Posterior cingulate gyrus (tissue), 11 donors: ENCODE data around the gene SLCO1B3.
"Not testable (repeated sequence)": the region's sequence is repeated elsewhere in the genome, so short reads cannot be mapped to it uniquely, and the experiment has no call there.

Experiments used
- DNase-seq, 10 donors: peaks; one replicate each; pipeline versions ENCODE4 v3.0.0 to v3.0.0-alpha.2; 2020 to 2021; ENCODE audit warnings: mixed read lengths in 3 of 10
- intact Hi-C: fragments of 100-400 bp; cut with DNase I; formaldehyde crosslinking; loops from one replicate; pipeline ENCODE4 v1.15.1; 2023

The SLCO1B3 gene

GRCh38 chr12:20810487-20810886, at the start of gene SLCO1B3:
TSS of gene SLCO1B3 (plus strand) at chr12:20810705. CDS start at chr12:20815739, 5,034 bp downstream.
- intact Hi-C loops: no loop called here
- no peak for DNase-seq

GRCh38 chr12:20777420-20777819, 33.1 kb upstream of the SLCO1B3 start:
- intact Hi-C loops: no loop called here
- peak in 1 of 10 donors; percentile 71 for DNase-seq

GRCh38 chr12:20778969-20779368, 31.5 kb upstream of the SLCO1B3 start:
- no peak for DNase-seq
- intact Hi-C loops: no loop called here

- DNase-seq, intact Hi-C loops: not testable (repeated sequence)
Observed at GRCh38 chr12:20779971-20780370, 30.5 kb upstream of the SLCO1B3 start.

- intact Hi-C loops: not testable (repeated sequence)
- peak in 2 of 10 donors; percentile 68 to 69 for DNase-seq
Observed at GRCh38 chr12:20783796-20784357, 26.6 kb upstream of the SLCO1B3 start.

GRCh38 chr12:20792971-20793370, 17.5 kb upstream of the SLCO1B3 start:
- intact Hi-C loops: loop anchor here (10.0 kb wide), 1 partner anchor 148 kb away; no protein-coding TSS in a partner anchor
- DNase-seq: no peak

GRCh38 chr12:20798554-20798953, 12.0 kb upstream of the SLCO1B3 start:
- no peak for DNase-seq
- intact Hi-C loops: loop anchor here (10.0 kb wide), 1 partner anchor 154 kb away; no protein-coding TSS in a partner anchor

GRCh38 chr12:20800160-20800559, 10.3 kb upstream of the SLCO1B3 start:
- no peak for DNase-seq
- intact Hi-C loops: no loop called here

GRCh38 chr12:20801035-20801434, 9.5 kb upstream of the SLCO1B3 start:
- intact Hi-C loops: no loop called here
- no peak for DNase-seq

GRCh38 chr12:20805921-20806320, 4.6 kb upstream of the SLCO1B3 start:
- DNase-seq: no peak
- intact Hi-C loops: no loop called here

- intact Hi-C loops: no loop called here
Observed at GRCh38 chr12:20807192-20808080, 3.1 kb upstream of the SLCO1B3 start.

GRCh38 chr12:20808521-20808920, 2.0 kb upstream of the SLCO1B3 start:
- DNase-seq: no peak
- intact Hi-C loops: no loop called here

More at GRCh38 chr12:20807192-20808080, 3.1 kb upstream of the SLCO1B3 start:
- peak in 2 of 10 donors; percentile 71 to 77 for DNase-seq

- intact Hi-C loops: no loop called here
- DNase-seq: no peak
Observed at GRCh38 chr12:20815574-20815973, 5.1 kb downstream of the SLCO1B3 start.

- intact Hi-C loops: no loop called here
- DNase-seq: no peak
Observed at GRCh38 chr12:20822415-20822814, 11.9 kb downstream of the SLCO1B3 start.

- intact Hi-C loops: no loop called here
- DNase-seq: no peak
Observed at GRCh38 chr12:20822925-20823324, 12.4 kb downstream of the SLCO1B3 start.

GRCh38 chr12:20829919-20830318, 19.4 kb downstream of the SLCO1B3 start:
- intact Hi-C loops: no loop called here
- DNase-seq: no peak

GRCh38 chr12:20830456-20830855, 20.0 kb downstream of the SLCO1B3 start:
- DNase-seq: no peak
- intact Hi-C loops: no loop called here

GRCh38 chr12:20832911-20833310, 22.4 kb downstream of the SLCO1B3 start:
- intact Hi-C loops: no loop called here
- no peak for DNase-seq

GRCh38 chr12:20852649-20853048, 42.1 kb downstream of the SLCO1B3 start:
- intact Hi-C loops: no loop called here
- no peak for DNase-seq

GRCh38 chr12:20863056-20863455, 52.6 kb downstream of the SLCO1B3 start:
- intact Hi-C loops: no loop called here
- DNase-seq: no peak

GRCh38 chr12:20865873-20866272, 55.4 kb downstream of the SLCO1B3 start:
- intact Hi-C loops: no loop called here
- no peak for DNase-seq

GRCh38 chr12:20868277-20868676, 57.8 kb downstream of the SLCO1B3 start:
- no peak for DNase-seq
- intact Hi-C loops: no loop called here
